GM12878 (cell line): ENCODE results near the gene NME7. TPM values are rescaled to one million over a fixed set of nuclear protein-coding genes. Genes with fewer than 3 reads are reported as not detected.

Source experiments
- ATAC-seq: fragments of 200-7000 bp; cut with Tn5 transposase; 3 replicates; pipeline ENCODE4 v1.9.1; 2020; ENCODE audit warnings: mild to moderate bottlenecking, moderate library complexity
- BruUV-seq: library from RNA; stranded (reverse); fragments of 400-500 nt; replicated peaks from 2 replicates; lab custom pipeline; 2021; lab: Mats Ljungman, UMichigan
- CTCF ChIA-PET: fragments of 300-600 bp; sonication (Branson Sonifier 250); formaldehyde crosslinking; extraction: SDS; loops from one replicate; lab custom pipeline; 2021; ENCODE audit warnings: inconsistent platforms; lab: Yijun Ruan, JAX
- POLR2A ChIA-PET: fragments of 350-600 bp; formaldehyde crosslinking; extraction: SDS; loops from one replicate; lab custom pipeline; 2021; ENCODE audit warnings: inconsistent platforms; lab: Charles Lee
- RAD21 ChIA-PET: fragments of 300-600 bp; sonication (Branson Sonifier 250); formaldehyde crosslinking; loops from one replicate; lab custom pipeline; 2023; ENCODE audit warnings: antibody characterized with exemption; ENCODE audit not compliant: unreplicated experiment; lab: Charles Lee
- SMC1A ChIA-PET: fragments of 300-600 bp; sonication (Branson Sonifier 250); formaldehyde crosslinking; loops from one replicate; lab custom pipeline; 2023; ENCODE audit not compliant: unreplicated experiment, uncharacterized antibody; lab: Charles Lee
- DNase-seq: peaks from one replicate; pipeline ENCODE4 v3.0.0-alpha.2; 2011; ENCODE audit warnings: low read depth, low spot score
- FAIRE-seq: peaks from 3 replicates; lab custom pipeline; 2011; peaks lifted over from hg19 to GRCh38; lab: Jason Lieb, UNC
- H2AFZ ChIP-seq: 2 replicates; pipeline ENCODE4 v1.6.0; 2011; ENCODE audit warnings: low read depth, low read length, control low read depth; ENCODE audit not compliant: control insufficient read depth
- H3K27ac ChIP-seq: 2 replicates; pipeline ENCODE4 v1.5.1; 2011; ENCODE audit warnings: control low read depth; ENCODE audit not compliant: control insufficient read depth, insufficient read depth
- H3K27me3 ChIP-seq, 2 experiments: replicated peaks in 1 of 2; 2 replicates each; pipeline versions ENCODE4 v1.6.0 to v1.6.1; 2011; ENCODE audit warnings: low read length in 1 of 2; ENCODE audit not compliant: control insufficient read depth in 2 of 2, insufficient read depth in 2 of 2
- H3K36me3 ChIP-seq, 2 experiments: 2 replicates each; pipeline ENCODE4 v1.5.1; 2011; ENCODE audit warnings: low read length in 1 of 2; ENCODE audit not compliant: control insufficient read depth in 2 of 2, insufficient read depth in 2 of 2
- H3K4me1 ChIP-seq: 2 replicates; pipeline ENCODE4 v1.6.1; 2011; ENCODE audit warnings: mild to moderate bottlenecking, low read length, moderate library complexity, mixed read lengths; ENCODE audit not compliant: control insufficient read depth, insufficient read depth
- H3K4me2 ChIP-seq: 2 replicates; pipeline ENCODE4 v1.6.0; 2011; ENCODE audit warnings: control low read depth; ENCODE audit not compliant: control insufficient read depth, insufficient read depth
- H3K4me3 ChIP-seq: fragments of 200-600 bp; sonication (generic); 2 replicates; pipeline ENCODE4 v1.5.1; 2016
- H3K79me2 ChIP-seq: 2 replicates; pipeline ENCODE4 v1.6.0; 2011; ENCODE audit warnings: low read length; ENCODE audit not compliant: control insufficient read depth, insufficient read depth
- H3K9ac ChIP-seq: 2 replicates; pipeline ENCODE4 v1.8.0; 2011; ENCODE audit warnings: low read length, control low read depth, mixed read lengths; ENCODE audit not compliant: control insufficient read depth, insufficient read depth
- H3K9me3 ChIP-seq: replicated peaks from 3 replicates; pipeline ENCODE4 v1.5.1; 2011; ENCODE audit warnings: mild to moderate bottlenecking, low read length; ENCODE audit not compliant: control insufficient read depth, insufficient read depth
- H4K20me1 ChIP-seq: 2 replicates; pipeline ENCODE4 v1.6.0; 2011; ENCODE audit not compliant: control insufficient read depth, insufficient read depth
- BHLHE40 ChIP-seq, 2 experiments: fragments of 450-650 bp in 1 of 2; IDR thresholded peaks; 2 replicates each; pipeline ENCODE4 v1.6.1; 2011 to 2017; ENCODE audit warnings: low read depth in 2 of 2, borderline replicate concordance in 1 of 2, improper control_type of control experiment in 1 of 2, low read length in 1 of 2, mild to moderate bottlenecking in 1 of 2
- BMI1 ChIP-seq: fragments of 450-650 bp; IDR thresholded peaks from 2 replicates; pipeline ENCODE4 v1.6.1; 2016; ENCODE audit warnings: mild to moderate bottlenecking, moderate library complexity, borderline replicate concordance
- ESRRA ChIP-seq: IDR thresholded peaks from 2 replicates; pipeline ENCODE4 v1.6.1; 2012; ENCODE audit warnings: mild to moderate bottlenecking, low read length, improper control_type of control experiment
- FOS ChIP-seq: IDR thresholded peaks from 3 replicates; pipeline ENCODE4 v1.6.1; 2011; ENCODE audit warnings: borderline replicate concordance; ENCODE audit not compliant: insufficient read length; ENCODE audit errors: extremely low read depth
- HDAC6 ChIP-seq: fragments of 200-600 bp; sonication (generic); IDR thresholded peaks from one replicate; pipeline ENCODE4 v1.8.0; 2017; ENCODE audit warnings: antibody characterized with exemption; ENCODE audit not compliant: unreplicated experiment
- IKZF1 ChIP-seq: fragments of 450-650 bp; conservative IDR thresholded peaks from 2 replicates; pipeline ENCODE4 v1.6.1; 2017; ENCODE audit warnings: antibody characterized with exemption, mild to moderate bottlenecking
- MXI1 ChIP-seq: fragments of 150-350 bp; IDR thresholded peaks from 2 replicates; pipeline ENCODE4 v1.6.1; 2011; ENCODE audit warnings: low read depth, mild to moderate bottlenecking, inconsistent platforms, low read length, improper control_type of control experiment
- NFYB ChIP-seq: IDR thresholded peaks from 2 replicates; pipeline ENCODE4 v1.6.1; 2011; ENCODE audit warnings: low read depth, mild to moderate bottlenecking, low read length, improper control_type of control experiment, moderate library complexity; ENCODE audit not compliant: insufficient read depth
- NR2C1 ChIP-seq: fragments of 450-650 bp; IDR thresholded peaks from 2 replicates; pipeline ENCODE4 v1.6.1; 2017; ENCODE audit warnings: antibody characterized with exemption, mild to moderate bottlenecking, moderate library complexity
- SREBF1 ChIP-seq: IDR thresholded peaks from 2 replicates; pipeline ENCODE4 v1.6.1; 2012; ENCODE audit warnings: mild to moderate bottlenecking, low read length
- TCF3 ChIP-seq: IDR thresholded peaks from 2 replicates; pipeline ENCODE4 v1.6.1; 2012; ENCODE audit warnings: low read depth, mild to moderate bottlenecking, low read length, borderline replicate concordance; ENCODE audit not compliant: insufficient read depth
- ZBED1 ChIP-seq: IDR thresholded peaks from 2 replicates; pipeline ENCODE4 v1.6.1; 2016; ENCODE audit warnings: borderline replicate concordance
- ZNF207 ChIP-seq: fragments of 450-650 bp; IDR thresholded peaks from 2 replicates; pipeline ENCODE4 v1.6.1; 2014; ENCODE audit warnings: antibody characterized with exemption, mild to moderate bottlenecking, borderline replicate concordance
- ZNF217 ChIP-seq: fragments of 450-650 bp; IDR thresholded peaks from 2 replicates; pipeline ENCODE4 v1.6.1; 2017; ENCODE audit warnings: antibody characterized with exemption, mild to moderate bottlenecking
- WGBS: methylation state at CpG from one replicate; pipeline ENCODE4 v1.1.6; 2016; ENCODE audit warnings: low lambda C conversion rate; ENCODE audit not compliant: insufficient replicate concordance, insufficient coverage; ENCODE audit errors: missing lambda C conversion rate; 5-methylcytosine and 5-hydroxymethylcytosine counted together
- in situ Hi-C: fragments of 300-500 bp; cut with MboI; formaldehyde crosslinking; loops from 9 replicates; pipeline ENCODE4 v1.14.3; 2018; ENCODE audit warnings: mixed read lengths
- intact Hi-C: fragments of 100-400 bp; cut with micrococcal nuclease; formaldehyde crosslinking; loops from one replicate; pipeline ENCODE4 v1.14.2; 2022; ENCODE audit not compliant: unreplicated experiment
- polyA plus RNA-seq, 11 experiments: library from polyadenylated mRNA; depleted of rRNA in 4 of 11; unstranded in 6 of 11; stranded (reverse) in 5 of 11; fragments of >200 nt; fragmentation: Nextera tagmentation in 4 of 11; fragmentation: Illumina TruSeq in 1 of 11; extraction: Ambion mirVana in 4 of 11; extraction: Trizol in 1 of 11; gene quantifications; 1 replicate in 1 of 11; 2 replicates in 10 of 11; pipeline versions ENCODE4 v1.2.1 to v1.2.3, GENCODE V29; 2011 to 2016; ENCODE audit warnings: inconsistent platforms in 2 of 11, missing spikeins in 2 of 11, low read depth in 1 of 11
- total RNA-seq, 4 experiments: library from RNA; depleted of rRNA in 3 of 4; stranded (reverse); fragments of >200 nt in 3 of 4; fragmentation: Illumina TruSeq in 1 of 4; extraction: Trizol in 1 of 4; gene quantifications; 2 replicates each; pipeline versions ENCODE4 v1.2.1 to v1.2.3, GENCODE V29; 2013 to 2021
- TF ChIP-seq, protein P1 (sequence below): fragments of 450-650 bp; IDR thresholded peaks from 2 replicates; pipeline ENCODE4 v1.6.1; 2018; ENCODE audit warnings: borderline replicate concordance, mild to moderate bottlenecking; ENCODE audit not compliant: partially characterized antibody

The NME7 gene
- total and polyA plus RNA-seq, 10 of the 15 experiments (the other 5 are each of a cell fraction or from before 2014, with no cell fraction given), result 1.5 to 15.6 (median 7.2) TPM

DNA sequence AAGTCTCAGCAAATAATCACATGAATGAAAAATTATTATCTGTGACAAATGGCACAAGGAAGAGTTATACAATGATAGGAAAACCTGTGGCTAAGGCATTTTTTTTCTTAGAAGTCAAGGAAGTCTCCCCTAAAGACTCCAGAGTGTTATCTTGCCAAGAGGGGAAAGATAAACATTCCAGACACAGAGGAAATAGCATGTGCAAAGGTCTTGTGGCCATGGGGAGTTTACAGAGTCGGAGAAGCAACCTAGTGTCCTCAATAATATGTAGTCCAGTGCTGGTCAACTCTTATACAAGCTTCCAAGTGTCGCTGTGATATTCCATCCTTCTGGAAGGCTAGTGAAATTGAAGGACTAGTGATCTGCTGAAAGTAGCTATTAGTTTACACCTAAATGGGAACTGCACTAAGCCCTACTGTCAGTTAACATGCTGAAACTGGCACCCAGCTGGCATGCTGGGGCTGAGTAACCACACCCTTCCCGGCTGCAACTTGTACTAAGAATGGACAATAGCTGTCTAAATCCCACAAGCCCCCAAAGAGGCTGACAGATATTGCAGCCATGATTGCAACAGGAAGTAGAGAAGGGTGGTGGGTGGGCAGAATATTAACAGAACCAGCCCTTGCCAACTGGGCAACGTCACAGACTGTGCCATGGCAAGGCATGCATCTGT, 272.6 kb downstream of the NME7 start (continued):
- TF ChIP-seq, protein P1, sequence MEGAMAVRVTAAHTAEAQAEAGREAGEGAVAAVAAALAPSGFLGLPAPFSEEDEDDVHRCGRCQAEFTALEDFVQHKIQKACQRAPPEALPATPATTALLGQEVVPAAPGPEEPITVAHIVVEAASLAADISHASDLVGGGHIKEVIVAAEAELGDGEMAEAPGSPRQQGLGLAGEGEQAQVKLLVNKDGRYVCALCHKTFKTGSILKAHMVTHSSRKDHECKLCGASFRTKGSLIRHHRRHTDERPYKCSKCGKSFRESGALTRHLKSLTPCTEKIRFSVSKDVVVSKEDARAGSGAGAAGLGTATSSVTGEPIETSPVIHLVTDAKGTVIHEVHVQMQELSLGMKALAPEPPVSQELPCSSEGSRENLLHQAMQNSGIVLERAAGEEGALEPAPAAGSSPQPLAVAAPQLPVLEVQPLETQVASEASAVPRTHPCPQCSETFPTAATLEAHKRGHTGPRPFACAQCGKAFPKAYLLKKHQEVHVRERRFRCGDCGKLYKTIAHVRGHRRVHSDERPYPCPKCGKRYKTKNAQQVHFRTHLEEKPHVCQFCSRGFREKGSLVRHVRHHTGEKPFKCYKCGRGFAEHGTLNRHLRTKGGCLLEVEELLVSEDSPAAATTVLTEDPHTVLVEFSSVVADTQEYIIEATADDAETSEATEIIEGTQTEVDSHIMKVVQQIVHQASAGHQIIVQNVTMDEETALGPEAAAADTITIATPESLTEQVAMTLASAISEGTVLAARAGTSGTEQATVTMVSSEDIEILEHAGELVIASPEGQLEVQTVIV, result no peak
- TF ChIP-seq BMI1 (no peak), MXI1 (no peak), ZBED1 (no peak), TCF3 (no peak)
- TF ChIP-seq, all 136 proteins: peak for 0

GRCh38 chr1:169092399-169092798, 275.2 kb downstream of the NME7 start:
- intact Hi-C loops, result loop anchor here (5.0 kb wide), 1 partner anchor 65 kb away; no protein-coding TSS in a partner anchor
- WGBS, result 60% methylated on average over 2 of the region's 2 CpGs
- BruUV-seq, result no TSS peak

More at GRCh38 chr1:169092399-169092798, 275.2 kb downstream of the NME7 start:
- no peak for FAIRE-seq
- RAD21 ChIA-PET, result interaction anchor here (1.1 to 9.8 kb wide), 7 partner anchors 12 to 83 kb away, joined by 3 to 109 read pairs (median 4); no protein-coding TSS in a partner anchor
- no peak overlapping the region for H3K4me2 ChIP-seq
- no peak overlapping the region for H3K27ac ChIP-seq
- no peaks in the 10 kb centered on the region for H4K20me1 ChIP-seq
- POLR2A ChIA-PET, result interaction anchor here (1.1 to 2.7 kb wide), 5 partner anchors 9 to 50 kb away, joined by 3 to 11 read pairs (median 3); no protein-coding TSS in a partner anchor
- SMC1A ChIA-PET, result interaction anchor here (1.0 to 17.5 kb wide), 9 partner anchors 12 to 489 kb away, joined by 3 to 188 read pairs (median 4); partner anchors contain the start of gene ATP1B1
- DNase-seq, result no peak
- no peak for ATAC-seq
- no peaks in the 10 kb centered on the region for H3K79me2 ChIP-seq
- no peaks in the 10 kb centered on the region; the same call in 2 of the 3 replicates for H3K9me3 ChIP-seq
- TF ChIP-seq ESRRA (no peak), NFYB (no peak), HDAC6 (no peak), IKZF1 (no peak), ZNF207 (no peak), FOS (no peak), SREBF1 (no peak), ZNF217 (no peak), NR2C1 (no peak), BHLHE40 (IDR thresholded peaks at IDR 0.05; ENCODE audit: borderline replicate concordance in 1 of 2, low read depth in 2 of 2, low read length in 1 of 2) (no peak)
- H3K27me3 ChIP-seq, result no peaks in the 10 kb centered on the region
- in situ Hi-C loops, result no loop called here
- H3K9ac ChIP-seq, result no peak overlapping the region
- H3K4me3 ChIP-seq, result no peak overlapping the region
- H3K4me1 ChIP-seq, result peaks cover 20% of the 10 kb centered on the region
- no peaks in the 10 kb centered on the region for H3K36me3 ChIP-seq
- no peak overlapping the region for H2AFZ ChIP-seq
- CTCF ChIA-PET, result interaction anchor here (1.2 to 3.4 kb wide), 6 partner anchors 11 to 489 kb away, joined by 4 to 19 read pairs (median 6); partner anchors contain the start of gene ATP1B1
